ENCODE results near the gene SMCO2.
"Not testable (repeated sequence)": the region's sequence is repeated elsewhere in the genome, so short reads cannot be mapped to it uniquely, and the experiment has no call there.

Gene SMCO2

GRCh38 chr12:27527512-27527911 lies 81.0 kb downstream of the SMCO2 start:
- no peak for DNase-seq (ENCODE audit: low read depth)

- DNase-seq (ENCODE audit: low read depth), result no peak
Observed at GRCh38 chr12:27528788-27529187, 82.3 kb downstream of the SMCO2 start.

- DNase-seq (ENCODE audit: low read depth), result no peak
Observed at GRCh38 chr12:27530157-27530922, 83.8 kb downstream of the SMCO2 start.

- DNase-seq (ENCODE audit: low read depth), result no peak
Observed at GRCh38 chr12:27531896-27532295, 85.4 kb downstream of the SMCO2 start.

- DNase-seq (ENCODE audit: low read depth), result no peak
Observed at GRCh38 chr12:27534060-27534764, 87.7 kb downstream of the SMCO2 start.

GRCh38 chr12:27534765-27535161 lies 88.2 kb downstream of the SMCO2 start:
- DNase-seq (ENCODE audit: low read depth), result no peak

- no peak for DNase-seq (ENCODE audit: low read depth)
Observed at GRCh38 chr12:27535318-27535717, 88.8 kb downstream of the SMCO2 start.

- no peak for DNase-seq (ENCODE audit: low read depth)
Observed at GRCh38 chr12:27537855-27538675, 91.5 kb downstream of the SMCO2 start.

GRCh38 chr12:27539191-27539631 lies 92.7 kb downstream of the SMCO2 start:
- no peak for DNase-seq (ENCODE audit: low read depth)

- DNase-seq (ENCODE audit: low read depth), result no peak
Observed at GRCh38 chr12:27541031-27541719, 94.6 kb downstream of the SMCO2 start.

GRCh38 chr12:27542628-27543027 lies 96.1 kb downstream of the SMCO2 start:
- peak; percentile 85 for DNase-seq (ENCODE audit: low read depth)

- DNase-seq (ENCODE audit: low read depth), result not testable (repeated sequence)
Observed at GRCh38 chr12:27544858-27545257, 98.3 kb downstream of the SMCO2 start.

GRCh38 chr12:27545665-27546064 lies 99.1 kb downstream of the SMCO2 start:
- no peak for DNase-seq (ENCODE audit: low read depth)

GRCh38 chr12:27547592-27547991 lies 101.1 kb downstream of the SMCO2 start:
- no peak for DNase-seq (ENCODE audit: low read depth)

GRCh38 chr12:27548301-27549199 lies 102.0 kb downstream of the SMCO2 start:
- no peak for DNase-seq (ENCODE audit: low read depth)

- peak; percentile 74 for DNase-seq (ENCODE audit: low read depth)
Observed at GRCh38 chr12:27549236-27549800, 102.8 kb downstream of the SMCO2 start.

GRCh38 chr12:27549801-27550652 lies 103.5 kb downstream of the SMCO2 start:
- peak; percentile 97 for DNase-seq (ENCODE audit: low read depth)

- DNase-seq (ENCODE audit: low read depth), result no peak
Observed at GRCh38 chr12:27550653-27550975, 104.1 kb downstream of the SMCO2 start.

- DNase-seq (ENCODE audit: low read depth), result no peak
Observed at GRCh38 chr12:27551172-27551840, 104.8 kb downstream of the SMCO2 start.
